Measurements from ENCODE around the gene KRT79. TPM values are rescaled to one million over a fixed set of nuclear protein-coding genes. Genes with fewer than 3 reads are reported as not detected.

KRT79 gene
- total and polyA plus RNA-seq, 5 donors: 0.09 TPM; not detected in 4

Other genes starting within 250 kb of the KRT79 start
- not detected for gene KRT72, start 232.8 kb downstream of the KRT79 start, total RNA-seq
- gene KRT72, start 232.8 kb downstream of the KRT79 start, polyA plus RNA-seq: not detected
- not detected for gene KRT73, start 215.8 kb downstream of the KRT79 start, total RNA-seq
- gene KRT73, start 215.8 kb downstream of the KRT79 start, polyA plus RNA-seq: not detected
- gene KRT2, start 182.1 kb downstream of the KRT79 start, total RNA-seq: not detected
- gene KRT2, start 182.1 kb downstream of the KRT79 start, polyA plus RNA-seq: not detected
- not detected for gene KRT1, start 153.9 kb downstream of the KRT79 start, total RNA-seq
- not detected for gene KRT1, start 153.9 kb downstream of the KRT79 start, polyA plus RNA-seq
- not detected for gene KRT77, start 130.8 kb downstream of the KRT79 start, total RNA-seq
- gene KRT77, start 130.8 kb downstream of the KRT79 start, polyA plus RNA-seq: not detected
- gene KRT76, start 57.0 kb downstream of the KRT79 start, total RNA-seq: not detected
- not detected for gene KRT76, start 57.0 kb downstream of the KRT79 start, polyA plus RNA-seq
- not detected for gene KRT3, start 38.2 kb downstream of the KRT79 start, total RNA-seq
- gene KRT3, start 38.2 kb downstream of the KRT79 start, polyA plus RNA-seq: not detected
- not detected for gene KRT4, start 20.2 kb downstream of the KRT79 start, total RNA-seq
- gene KRT4, start 20.2 kb downstream of the KRT79 start, polyA plus RNA-seq: 0.20 TPM
- not detected for gene KRT78, start 14.7 kb upstream of the KRT79 start, total RNA-seq
- gene KRT78, start 14.7 kb upstream of the KRT79 start, polyA plus RNA-seq: 0.02 TPM
- 100 to 1,000 TPM; 104 to 259 (median 212) TPM for gene KRT8, start 70.8 kb upstream of the KRT79 start, total RNA-seq
- 282 TPM for gene KRT8, start 70.8 kb upstream of the KRT79 start, polyA plus RNA-seq
- 10 to 100 TPM; 17.9 to 44.4 (median 31.7) TPM for gene KRT18, start 114.8 kb upstream of the KRT79 start, total RNA-seq
- gene KRT18, start 114.8 kb upstream of the KRT79 start, polyA plus RNA-seq: 46.7 TPM
- gene EIF4B, start 172.1 kb upstream of the KRT79 start, total RNA-seq: 100 to 1,000 TPM; 391 to 552 (median 433) TPM
- 65.5 TPM for gene EIF4B, start 172.1 kb upstream of the KRT79 start, polyA plus RNA-seq
- 100 to 1,000 TPM; 104 to 145 (median 116) TPM for gene TNS2, start 215.8 kb upstream of the KRT79 start, total RNA-seq
- gene TNS2, start 215.8 kb upstream of the KRT79 start, polyA plus RNA-seq: 155 TPM
- 10 to 100 TPM; 40.8 to 59.6 (median 47.1) TPM for gene SPRYD3, start 245.1 kb upstream of the KRT79 start, total RNA-seq
- 29.4 TPM for gene SPRYD3, start 245.1 kb upstream of the KRT79 start, polyA plus RNA-seq